ENCODE results near the gene NAA16.

The NAA16 gene

DNA sequence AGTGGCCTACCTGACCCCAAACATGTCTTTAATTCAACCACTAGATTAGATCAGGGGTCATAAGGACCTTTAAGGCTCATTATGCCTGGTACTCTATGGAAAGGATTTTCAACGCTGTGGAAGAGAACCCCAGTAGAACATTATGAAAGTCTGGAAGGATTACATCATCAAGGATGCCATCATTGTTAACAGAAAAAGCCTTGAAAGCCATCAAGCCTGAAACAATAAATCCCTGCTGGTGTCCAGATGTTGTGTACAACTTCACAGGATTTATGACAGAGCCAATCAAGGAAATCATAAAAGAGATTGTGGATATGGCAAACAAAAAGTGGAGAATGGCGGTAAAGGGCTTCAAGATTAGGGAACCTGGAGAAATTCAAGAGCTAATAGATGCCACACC, 59.7 kb downstream of the NAA16 start:
- DNase-seq (ENCODE audit: extremely low read depth, low read depth) = peak; percentile 66
- TF ChIP-seq, protein P1, sequence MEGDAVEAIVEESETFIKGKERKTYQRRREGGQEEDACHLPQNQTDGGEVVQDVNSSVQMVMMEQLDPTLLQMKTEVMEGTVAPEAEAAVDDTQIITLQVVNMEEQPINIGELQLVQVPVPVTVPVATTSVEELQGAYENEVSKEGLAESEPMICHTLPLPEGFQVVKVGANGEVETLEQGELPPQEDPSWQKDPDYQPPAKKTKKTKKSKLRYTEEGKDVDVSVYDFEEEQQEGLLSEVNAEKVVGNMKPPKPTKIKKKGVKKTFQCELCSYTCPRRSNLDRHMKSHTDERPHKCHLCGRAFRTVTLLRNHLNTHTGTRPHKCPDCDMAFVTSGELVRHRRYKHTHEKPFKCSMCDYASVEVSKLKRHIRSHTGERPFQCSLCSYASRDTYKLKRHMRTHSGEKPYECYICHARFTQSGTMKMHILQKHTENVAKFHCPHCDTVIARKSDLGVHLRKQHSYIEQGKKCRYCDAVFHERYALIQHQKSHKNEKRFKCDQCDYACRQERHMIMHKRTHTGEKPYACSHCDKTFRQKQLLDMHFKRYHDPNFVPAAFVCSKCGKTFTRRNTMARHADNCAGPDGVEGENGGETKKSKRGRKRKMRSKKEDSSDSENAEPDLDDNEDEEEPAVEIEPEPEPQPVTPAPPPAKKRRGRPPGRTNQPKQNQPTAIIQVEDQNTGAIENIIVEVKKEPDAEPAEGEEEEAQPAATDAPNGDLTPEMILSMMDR (IDR thresholded peaks at IDR 0.05; ENCODE audit: low read depth, low read length, missing control alignments) = no peak
- no peak overlapping the region for H3K4me3 ChIP-seq (replicated peaks; ENCODE audit: low read depth, low read length)

DNA sequence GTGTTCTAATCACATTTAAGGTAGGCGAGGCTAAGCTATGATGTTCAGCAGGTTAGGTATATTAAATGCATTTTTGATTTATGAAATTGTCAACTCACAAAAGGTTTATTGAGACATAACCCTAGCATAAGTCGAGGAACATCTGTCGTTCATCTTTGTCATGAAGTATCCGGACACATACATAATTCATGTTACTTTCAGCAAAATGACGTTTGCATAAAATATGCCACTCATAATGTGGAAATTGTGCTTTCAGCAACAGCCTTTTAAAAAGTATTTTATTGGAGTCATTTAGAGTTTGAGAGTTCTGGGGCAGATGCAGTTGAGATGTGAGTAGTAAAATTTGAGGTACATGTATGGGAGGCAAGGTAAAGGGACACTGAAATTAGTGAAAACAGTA, 66.4 kb downstream of the NAA16 start:
- no peak for DNase-seq (ENCODE audit: extremely low read depth, low read depth)
- TF ChIP-seq, protein P1 (IDR thresholded peaks at IDR 0.05; ENCODE audit: low read depth, low read length, missing control alignments) = no peak
- no peak overlapping the region for H3K4me3 ChIP-seq (replicated peaks; ENCODE audit: low read depth, low read length)

DNA sequence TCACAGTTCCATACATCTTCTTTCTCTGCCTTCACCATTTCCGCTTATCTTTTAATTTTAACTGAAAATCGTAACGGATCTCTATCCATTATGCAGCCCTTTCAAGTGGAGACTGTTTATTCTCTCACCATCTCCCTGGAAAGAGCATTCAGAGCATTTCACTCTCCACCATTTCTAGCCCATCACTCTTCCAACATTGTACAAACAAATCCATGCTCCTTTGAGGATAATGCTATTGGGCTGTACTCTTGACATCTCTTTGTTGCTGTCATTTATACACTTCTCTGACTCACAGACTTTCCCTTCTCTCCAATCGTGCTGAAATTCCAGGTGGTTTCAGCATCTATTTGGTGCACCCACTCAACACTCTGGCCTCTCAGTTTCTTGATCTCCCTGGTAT, 71.4 kb downstream of the NAA16 start:
- no peak overlapping the region for H3K4me3 ChIP-seq (replicated peaks; ENCODE audit: low read depth, low read length)
- TF ChIP-seq, protein P1 (IDR thresholded peaks at IDR 0.05; ENCODE audit: low read depth, low read length, missing control alignments) = no peak
- no peak for DNase-seq (ENCODE audit: extremely low read depth, low read depth)

DNA sequence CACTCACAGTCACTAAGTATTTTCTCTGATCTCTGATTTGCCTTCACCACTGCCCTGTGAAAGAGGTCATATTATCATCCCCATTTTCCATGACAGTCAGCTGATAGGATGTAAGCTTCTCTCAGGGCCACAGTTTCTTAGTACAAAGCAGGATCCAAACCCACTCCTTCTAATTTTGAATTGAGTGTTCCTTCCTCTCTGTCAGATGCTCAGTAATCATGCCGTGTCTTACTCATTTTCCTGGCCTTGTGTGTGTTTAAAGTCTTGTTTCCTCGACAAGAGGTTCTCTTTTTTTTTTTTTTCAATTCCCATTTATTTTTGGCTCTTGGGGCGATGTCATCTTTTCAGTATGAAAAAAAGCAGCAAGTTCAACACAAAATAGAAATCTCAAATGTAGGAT, 72.3 kb downstream of the NAA16 start:
- no peak overlapping the region for H3K4me3 ChIP-seq (replicated peaks; ENCODE audit: low read depth, low read length)
- TF ChIP-seq, protein P1 (IDR thresholded peaks at IDR 0.05; ENCODE audit: low read depth, low read length, missing control alignments) = no peak
- no peak for DNase-seq (ENCODE audit: extremely low read depth, low read depth)

DNA sequence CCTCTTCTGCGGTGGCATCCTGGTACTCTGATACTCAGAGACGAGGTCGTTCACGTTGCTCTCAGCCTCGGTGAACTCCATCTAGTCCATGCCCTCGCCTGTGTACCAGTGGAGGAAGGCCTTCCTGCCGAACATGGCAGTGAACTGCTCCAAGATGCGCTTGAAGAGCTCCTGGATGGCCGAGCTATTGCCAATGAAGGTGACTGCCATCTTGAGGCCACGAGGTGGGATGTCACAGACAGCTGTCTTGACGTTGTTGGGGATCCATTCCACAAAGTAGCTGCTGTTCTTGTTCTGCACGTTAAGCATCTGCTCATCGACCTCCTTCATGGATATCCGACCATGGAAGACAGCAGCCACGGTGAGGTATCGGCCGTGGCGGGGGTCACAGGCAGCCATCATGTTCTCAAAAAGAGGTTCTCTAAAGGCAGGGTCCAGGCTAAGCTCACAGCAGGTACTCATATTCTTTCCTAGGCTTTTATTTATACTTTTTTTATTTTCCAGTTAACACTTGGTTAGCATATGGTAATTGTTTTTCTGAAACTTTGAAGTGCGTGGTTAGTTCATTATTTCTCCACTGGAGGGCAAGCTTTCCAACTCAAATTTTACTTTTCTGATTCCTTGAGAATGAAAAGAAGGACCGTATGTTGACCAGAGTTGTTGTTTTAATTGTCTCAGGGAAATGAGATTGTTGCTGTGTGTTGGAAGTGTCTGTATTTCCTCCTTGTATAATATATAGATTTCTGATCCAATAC, 73.9 kb downstream of the NAA16 start:
- H3K4me3 ChIP-seq (replicated peaks; ENCODE audit: low read depth, low read length) = no peak overlapping the region
- DNase-seq (ENCODE audit: extremely low read depth, low read depth) = no peak
- TF ChIP-seq, protein P1 (IDR thresholded peaks at IDR 0.05; ENCODE audit: low read depth, low read length, missing control alignments) = peak; percentile 43

DNA sequence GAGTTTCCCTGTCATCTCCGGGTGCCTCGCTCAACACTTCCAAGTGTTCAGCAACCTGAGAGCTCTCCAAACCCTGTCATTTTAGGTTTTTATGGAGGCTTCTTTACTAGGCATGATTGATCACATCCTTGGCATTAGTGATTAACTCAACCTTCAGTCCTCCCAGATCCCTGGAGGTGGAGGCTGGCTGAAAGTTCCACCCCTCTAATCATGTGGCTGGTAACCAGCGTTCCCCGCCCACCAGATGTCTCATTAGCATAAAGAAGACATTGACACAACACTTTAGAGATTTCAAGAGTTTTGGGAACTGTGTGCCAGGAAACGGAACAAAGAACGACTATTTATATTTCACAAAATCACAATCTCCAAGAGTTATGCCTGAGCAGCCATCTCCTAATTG, 75.1 kb downstream of the NAA16 start:
- TF ChIP-seq, protein P1 (IDR thresholded peaks at IDR 0.05; ENCODE audit: low read depth, low read length, missing control alignments) = no peak
- H3K4me3 ChIP-seq (replicated peaks; ENCODE audit: low read depth, low read length) = no peak overlapping the region
- DNase-seq (ENCODE audit: extremely low read depth, low read depth) = no peak

DNA sequence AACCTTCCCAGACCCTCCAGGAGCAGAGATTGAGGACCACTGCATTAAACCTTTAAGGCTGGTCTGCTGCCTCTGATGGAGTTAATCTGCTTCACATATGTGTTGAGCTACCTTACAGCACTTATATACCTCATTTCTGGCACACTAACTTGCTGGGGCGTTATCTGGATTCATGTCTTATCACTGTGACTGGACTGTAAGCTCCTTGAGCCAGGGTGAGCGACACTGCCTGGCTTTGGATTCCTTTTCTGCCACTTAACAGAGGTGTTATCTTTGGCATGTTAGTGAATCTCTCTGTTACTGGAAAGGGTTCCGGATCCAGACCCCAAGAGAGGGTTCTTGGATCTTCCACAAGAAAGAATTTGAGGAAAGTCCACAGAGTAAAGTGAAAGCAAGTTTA, 76.5 kb downstream of the NAA16 start:
- H3K4me3 ChIP-seq (replicated peaks; ENCODE audit: low read depth, low read length) = no peak overlapping the region
- TF ChIP-seq, protein P1 (IDR thresholded peaks at IDR 0.05; ENCODE audit: low read depth, low read length, missing control alignments) = no peak
- DNase-seq (ENCODE audit: extremely low read depth, low read depth) = no peak
